ENCODE data around the gene RPL10. TPM values are rescaled to one million over a fixed set of nuclear protein-coding genes. Genes with fewer than 3 reads are reported as not detected.

Gene RPL10
- total and polyA plus RNA-seq, 4 experiments from 2014 or later = 4,018 to 5,740 (median 5,272) TPM

GRCh38 chrX:154403858-154404257, 5.7 kb downstream of the RPL10 start:
- no peaks in the 10 kb centered on the region for H3K27me3 ChIP-seq (ENCODE audit: insufficient read depth, low read length)
- H3K9me3 ChIP-seq (ENCODE audit: control insufficient read depth in 1 of 2, low read length in 2 of 2) = no peaks in the 10 kb centered on the region
- DNase-seq = no peak
- intact Hi-C loops (cut with micrococcal nuclease) = no loop called here
- peaks cover 0 to 5% (median 0%) of the 10 kb centered on the region in 8 donors for H3K9me3 Mint-ChIP-seq
- H3K36me3 Mint-ChIP-seq = peaks cover 16 to 24% of the 10 kb centered on the region in 2 donors
- no peak overlapping the region for H3K4me3 ChIP-seq (ENCODE audit: low read length in 2 of 2)
- no peak overlapping the region for H3K27ac ChIP-seq (ENCODE audit: low read depth, low read length)
- H3K4me1 Mint-ChIP-seq = peaks cover 5 to 29% (median 11%) of the 10 kb centered on the region in 4 donors
- peaks cover 15% of the 10 kb centered on the region for H3K4me1 ChIP-seq (ENCODE audit: insufficient read depth, low read length)
- peaks cover 23% of the 10 kb centered on the region for H3K36me3 ChIP-seq (ENCODE audit: insufficient read depth, low read length)
- no peak overlapping the region for H3K27ac Mint-ChIP-seq
- ChIA-PET POLR2A (ENCODE audit: partially characterized antibody) (interaction anchor here (0.6 to 0.8 kb wide), 2 partner anchors 8 to 316 kb away, joined by 3 read pairs; no protein-coding TSS in a partner anchor), CTCF (ENCODE audit: partially characterized antibody) (no interaction called here)
- no peak overlapping the region for H3K4me3 Mint-ChIP-seq
- H3K27me3 Mint-ChIP-seq = no peaks in the 10 kb centered on the region

- Histone ChIP-seq H3K9me3 (ENCODE audit: control insufficient read depth in 1 of 2, low read length in 2 of 2) (no peaks in the 10 kb centered on the region), H3K4me3 (ENCODE audit: low read length in 2 of 2) (no peak overlapping the region), H3K27me3 (ENCODE audit: insufficient read depth, low read length) (no peaks in the 10 kb centered on the region), H3K27ac (ENCODE audit: low read depth, low read length) (no peak overlapping the region), H3K4me1 (ENCODE audit: insufficient read depth, low read length) (peaks cover 7% of the 10 kb centered on the region), H3K36me3 (ENCODE audit: insufficient read depth, low read length) (peaks cover 15% of the 10 kb centered on the region)
- Mint-ChIP-seq H3K4me1 (peaks cover 2 to 24% (median 5%) of the 10 kb centered on the region in 4 donors), H3K36me3 (peaks cover 8 to 15% of the 10 kb centered on the region in 2 donors), H3K27me3 (no peaks in the 10 kb centered on the region), H3K4me3 (no peak overlapping the region), H3K9me3 (peaks cover 0 to 2% (median 0%) of the 10 kb centered on the region in 8 donors), H3K27ac (peak overlapping the region in 1 of 7 donors; percentile 61)
- POLR2A ChIA-PET (ENCODE audit: partially characterized antibody) = no interaction called here
- no peak for DNase-seq
- CTCF ChIA-PET (ENCODE audit: partially characterized antibody) = no interaction called here
- intact Hi-C loops (cut with micrococcal nuclease) = no loop called here
Measured at GRCh38 chrX:154404625-154405192, 6.5 kb downstream of the RPL10 start.

GRCh38 chrX:154408659-154409221, 10.6 kb downstream of the RPL10 start:
- peaks cover 4 to 24% (median 11%) of the 10 kb centered on the region in 4 donors for H3K4me1 Mint-ChIP-seq
- Histone ChIP-seq H3K9me3 (ENCODE audit: control insufficient read depth in 1 of 2, low read length in 2 of 2) (no peaks in the 10 kb centered on the region), H3K27ac (ENCODE audit: low read depth, low read length) (no peak overlapping the region), H3K4me1 (ENCODE audit: insufficient read depth, low read length) (peaks cover 10% of the 10 kb centered on the region), H3K36me3 (ENCODE audit: insufficient read depth, low read length) (no peaks in the 10 kb centered on the region), H3K4me3 (ENCODE audit: low read length in 2 of 2) (no peak overlapping the region), H3K27me3 (ENCODE audit: insufficient read depth, low read length) (no peaks in the 10 kb centered on the region)
- POLR2A ChIA-PET (ENCODE audit: partially characterized antibody) = interaction anchor here (1.4 to 5.8 kb wide), 2 partner anchors 10 to 33 kb away, joined by 4 to 101 read pairs; partner anchors contain the start of gene RPL10
- no peak for DNase-seq
- H3K9me3 Mint-ChIP-seq = peaks cover 0 to 4% (median 0%) of the 10 kb centered on the region in 8 donors
- peak overlapping the region in 3 of 7 donors; percentile 11 to 85 (median 24) for H3K27ac Mint-ChIP-seq
- intact Hi-C loops (cut with micrococcal nuclease) = no loop called here
- H3K4me3 Mint-ChIP-seq = peak overlapping the region in 4 of 8 donors; percentile 15 to 67 (median 38)
- H3K27me3 Mint-ChIP-seq = no peaks in the 10 kb centered on the region
- peaks cover 0 to 9% of the 10 kb centered on the region in 2 donors for H3K36me3 Mint-ChIP-seq
- CTCF ChIA-PET (ENCODE audit: partially characterized antibody) = interaction anchor here (1.4 kb wide), 1 partner anchor 11 kb away, joined by 3 read pairs; no protein-coding TSS in a partner anchor

- peaks cover 4 to 24% (median 11%) of the 10 kb centered on the region in 4 donors for H3K4me1 Mint-ChIP-seq
- Histone ChIP-seq H3K36me3 (ENCODE audit: insufficient read depth, low read length) (no peaks in the 10 kb centered on the region), H3K9me3 (ENCODE audit: control insufficient read depth in 1 of 2, low read length in 2 of 2) (no peaks in the 10 kb centered on the region), H3K4me3 (ENCODE audit: low read length in 2 of 2) (no peak within 1 kb of the TSS), H3K27ac (ENCODE audit: low read depth, low read length) (no peak within 1 kb of the TSS), H3K27me3 (ENCODE audit: insufficient read depth, low read length) (no peaks in the 10 kb centered on the region), H3K4me1 (ENCODE audit: insufficient read depth, low read length) (peaks cover 10% of the 10 kb centered on the region)
- H3K9me3 Mint-ChIP-seq = peaks cover 0 to 4% (median 0%) of the 10 kb centered on the region in 8 donors
- intact Hi-C loops (cut with micrococcal nuclease) = no loop called here
- H3K36me3 Mint-ChIP-seq = peaks cover 0 to 9% of the 10 kb centered on the region in 2 donors
- H3K27ac Mint-ChIP-seq = peak within 1 kb of the TSS in 4 of 7 donors; percentile 11 to 85 (median 46)
- POLR2A ChIA-PET (ENCODE audit: partially characterized antibody) = interaction anchor here (0.6 to 5.8 kb wide), 5 partner anchors 11 to 77 kb away, joined by 3 to 101 read pairs (median 3); partner anchors contain the start of genes ATP6AP1, RPL10 and UBL4A
- peak in 1 of 5 donors; percentile 35 for DNase-seq
- peak within 1 kb of the TSS in 5 of 8 donors; percentile 31 to 67 (median 40) for H3K4me3 Mint-ChIP-seq
- CTCF ChIA-PET (ENCODE audit: partially characterized antibody) = interaction anchor here (1.1 to 1.4 kb wide), 2 partner anchors 12 to 20 kb away, joined by 3 read pairs; no protein-coding TSS in a partner anchor
- no peaks in the 10 kb centered on the region for H3K27me3 Mint-ChIP-seq
Measured at GRCh38 chrX:154409222-154409871, 11.2 kb downstream of the RPL10 start, which contains the start of gene DNASE1L1. Gene DNASE1L1, minus strand, starts transcription at chrX:154409254. Its CDS starts 3,686 bp downstream, at chrX:154405568.

GRCh38 chrX:154411981-154412340, 13.8 kb downstream of the RPL10 start:
- DNase-seq = peak in 4 of 5 donors; percentile 36 to 58 (median 43)
- Histone ChIP-seq H3K9me3 (ENCODE audit: control insufficient read depth in 1 of 2, low read length in 2 of 2) (no peaks in the 10 kb centered on the region), H3K4me1 (ENCODE audit: insufficient read depth, low read length) (peaks cover 10% of the 10 kb centered on the region), H3K27ac (ENCODE audit: low read depth, low read length) (peak overlapping the region; percentile 70), H3K36me3 (ENCODE audit: insufficient read depth, low read length) (no peaks in the 10 kb centered on the region), H3K27me3 (ENCODE audit: insufficient read depth, low read length) (no peaks in the 10 kb centered on the region), H3K4me3 (ENCODE audit: low read length in 2 of 2) (peak overlapping the region; percentile 42 to 51)
- Mint-ChIP-seq H3K4me3 (peak overlapping the region; percentile 78 to 85 (median 82)), H3K4me1 (peaks cover 4 to 24% (median 11%) of the 10 kb centered on the region in 4 donors), H3K27ac (peak overlapping the region; percentile 77 to 95 (median 85)), H3K27me3 (no peaks in the 10 kb centered on the region), H3K9me3 (peaks cover 0 to 4% (median 0%) of the 10 kb centered on the region in 8 donors), H3K36me3 (peaks cover 0 to 11% of the 10 kb centered on the region in 2 donors)
- POLR2A ChIA-PET (ENCODE audit: partially characterized antibody) = interaction anchor here (0.7 to 5.8 kb wide), 27 partner anchors 8 to 487 kb away, joined by 3 to 101 read pairs (median 4); partner anchors contain the start of genes ATP6AP1, EMD, FAM3A and FAM50A
- intact Hi-C loops (cut with micrococcal nuclease) = loop anchor here (10.0 kb wide), 1 partner anchor 63 kb away; the partner anchor contains the start of gene LAGE3
- CTCF ChIA-PET (ENCODE audit: partially characterized antibody) = interaction anchor here (1.0 to 1.3 kb wide), 2 partner anchors 9 to 13 kb away, joined by 3 to 5 read pairs; partner anchors contain the start of gene RPL10

GRCh38 chrX:154412468-154412867, 14.3 kb downstream of the RPL10 start:
- H3K27ac ChIP-seq (ENCODE audit: low read depth, low read length) = peak overlapping the region; percentile 70
- peak in 4 of 5 donors; percentile 30 to 63 (median 40) for DNase-seq
- H3K4me3 ChIP-seq (ENCODE audit: low read length in 2 of 2) = peak overlapping the region; percentile 42 to 51
- intact Hi-C loops (cut with micrococcal nuclease) = loop anchor here (10.0 kb wide), 1 partner anchor 62 kb away; the partner anchor contains the start of gene LAGE3
- H3K36me3 ChIP-seq (ENCODE audit: insufficient read depth, low read length) = no peaks in the 10 kb centered on the region
- peaks cover 10% of the 10 kb centered on the region for H3K4me1 ChIP-seq (ENCODE audit: insufficient read depth, low read length)
- H3K36me3 Mint-ChIP-seq = peaks cover 0 to 11% of the 10 kb centered on the region in 2 donors
- ChIA-PET POLR2A (ENCODE audit: partially characterized antibody) (interaction anchor here (0.7 to 5.8 kb wide), 26 partner anchors 8 to 487 kb away, joined by 3 to 101 read pairs (median 4); partner anchors contain the start of genes ATP6AP1, EMD, FAM3A and FAM50A), CTCF (ENCODE audit: partially characterized antibody) (interaction anchor here (1.0 to 1.5 kb wide), 4 partner anchors 9 to 14 kb away, joined by 3 to 5 read pairs (median 4); partner anchors contain the start of gene RPL10)
- peak overlapping the region; percentile 79 to 95 (median 85) for H3K27ac Mint-ChIP-seq
- H3K27me3 Mint-ChIP-seq = no peaks in the 10 kb centered on the region
- H3K9me3 Mint-ChIP-seq = peaks cover 0 to 4% (median 0%) of the 10 kb centered on the region in 8 donors
- H3K9me3 ChIP-seq (ENCODE audit: control insufficient read depth in 1 of 2, low read length in 2 of 2) = no peaks in the 10 kb centered on the region
- H3K27me3 ChIP-seq (ENCODE audit: insufficient read depth, low read length) = no peaks in the 10 kb centered on the region
- peak overlapping the region; percentile 78 to 85 (median 82) for H3K4me3 Mint-ChIP-seq
- peaks cover 4 to 24% (median 11%) of the 10 kb centered on the region in 4 donors for H3K4me1 Mint-ChIP-seq
